ENCODE results near the gene OR2W1.

Gene OR2W1

DNA sequence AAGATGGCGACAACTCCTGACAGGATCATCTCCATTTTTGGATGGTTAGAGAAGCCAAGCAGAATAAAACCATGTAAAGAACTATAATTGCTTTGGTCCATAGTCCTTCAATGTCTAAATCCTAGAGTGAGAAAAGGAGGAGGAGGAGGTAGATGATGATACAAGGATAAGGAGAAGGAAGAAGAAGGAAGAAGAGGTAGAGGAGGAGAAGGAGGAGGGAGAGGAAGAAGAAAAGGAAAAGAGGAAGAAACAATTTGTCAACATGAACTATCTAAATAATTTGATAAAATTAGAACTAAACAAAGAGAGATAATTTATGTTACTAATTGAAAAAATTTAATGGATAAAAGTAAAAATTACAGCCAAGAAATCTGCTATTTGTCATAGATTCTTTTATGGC is at the start of gene OR2W1:
OR2W1 (minus strand) TSS at position 101 of the 400 bp plus-strand sequence; CDS start at position 101, 0 bp downstream.
- DNase-seq (ENCODE audit: low read depth) = no peak

DNA sequence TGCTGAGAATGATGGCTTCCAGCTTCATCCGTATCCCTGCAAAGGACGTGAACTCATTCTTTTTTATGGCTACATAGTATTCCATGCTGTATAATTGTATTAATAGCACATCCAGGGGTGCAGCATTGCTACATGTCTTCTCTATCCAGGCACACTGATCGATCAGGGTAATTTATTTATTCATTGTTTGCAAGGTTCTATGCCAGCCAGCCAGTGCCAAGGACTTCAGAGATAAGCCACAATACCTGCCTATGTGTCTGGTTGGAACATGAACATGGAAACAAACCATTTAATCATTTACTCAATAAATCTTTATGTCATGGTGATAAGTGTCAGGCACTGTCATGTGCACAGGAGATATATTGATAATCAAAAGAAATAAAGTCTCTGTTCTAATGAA is 48.0 kb upstream of the OR2W1 start:
- DNase-seq (ENCODE audit: low read depth) = no peak

DNA sequence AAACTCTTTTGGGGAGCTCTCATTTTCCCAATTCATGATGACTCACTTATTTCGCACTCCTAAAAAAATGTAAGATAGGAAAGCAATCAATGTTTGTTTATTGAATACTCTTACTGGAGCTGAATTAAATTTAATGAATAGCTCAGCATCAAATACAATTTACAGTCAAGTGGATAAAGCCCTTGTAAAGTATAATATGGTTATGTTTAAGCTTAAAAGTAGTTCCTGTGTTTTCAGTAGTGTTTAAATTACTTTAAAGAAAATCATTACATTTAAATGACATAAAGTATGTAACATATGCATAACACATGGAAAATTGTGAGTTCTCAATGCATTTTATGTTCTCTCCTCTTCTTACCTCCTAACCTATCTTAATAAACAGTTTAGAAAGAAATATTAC is 42.2 kb upstream of the OR2W1 start, which contains the start of gene OR2B3:
OR2B3 (minus strand) TSS at position 101 of the 400 bp plus-strand sequence; CDS start at position 36, 65 bp downstream.
- no peak for DNase-seq (ENCODE audit: low read depth)

- DNase-seq (ENCODE audit: low read depth) = no peak
Observed at GRCh38 chr6:29082457-29082856, 37.5 kb upstream of the OR2W1 start.

GRCh38 chr6:29081312-29081711 is 36.3 kb upstream of the OR2W1 start:
- DNase-seq (ENCODE audit: low read depth) = no peak

GRCh38 chr6:29079203-29079602 is 34.2 kb upstream of the OR2W1 start:
- no peak for DNase-seq (ENCODE audit: low read depth)

DNA sequence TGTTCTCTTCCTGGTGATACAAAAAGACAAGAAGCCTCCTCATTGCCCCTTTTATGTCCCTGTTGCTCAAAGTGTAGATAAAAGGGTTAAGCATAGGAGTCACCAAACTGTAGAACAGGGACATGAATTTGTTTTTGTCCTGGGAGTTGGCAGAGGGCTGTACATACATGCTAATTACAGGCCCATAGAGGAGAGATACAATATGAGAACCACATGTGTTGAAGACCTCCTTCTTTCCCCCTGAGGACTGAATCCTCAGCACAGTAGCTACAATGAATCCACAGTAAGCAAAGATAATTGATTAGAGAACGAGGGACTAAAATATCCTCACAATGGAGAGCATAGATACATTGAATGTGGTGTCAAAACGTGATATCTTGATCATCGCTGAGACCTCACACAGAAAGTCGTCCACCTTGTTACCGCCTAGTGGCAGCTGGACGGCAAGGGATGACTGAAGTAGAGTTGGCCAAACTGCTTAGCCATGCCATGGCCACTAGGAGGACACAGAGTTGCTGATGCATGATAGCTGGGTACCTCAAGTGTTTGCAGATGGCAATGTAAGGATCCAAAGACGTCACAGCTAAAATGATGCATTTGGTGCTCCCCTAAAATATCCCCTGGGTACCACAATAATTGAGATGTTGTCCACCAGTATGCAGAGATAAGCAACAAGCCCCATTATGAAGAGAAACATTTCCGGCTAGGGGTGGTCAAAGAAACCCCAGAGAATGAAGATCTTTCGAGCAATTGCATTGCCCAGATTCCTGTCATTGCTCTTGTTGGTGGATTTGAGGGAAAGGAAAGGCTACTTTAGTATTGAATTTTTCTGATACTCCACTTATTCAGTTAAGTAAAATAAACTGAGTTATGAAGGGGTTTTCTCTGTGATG is 27.1 kb upstream of the OR2W1 start:
- DNase-seq (ENCODE audit: low read depth) = no peak

DNA sequence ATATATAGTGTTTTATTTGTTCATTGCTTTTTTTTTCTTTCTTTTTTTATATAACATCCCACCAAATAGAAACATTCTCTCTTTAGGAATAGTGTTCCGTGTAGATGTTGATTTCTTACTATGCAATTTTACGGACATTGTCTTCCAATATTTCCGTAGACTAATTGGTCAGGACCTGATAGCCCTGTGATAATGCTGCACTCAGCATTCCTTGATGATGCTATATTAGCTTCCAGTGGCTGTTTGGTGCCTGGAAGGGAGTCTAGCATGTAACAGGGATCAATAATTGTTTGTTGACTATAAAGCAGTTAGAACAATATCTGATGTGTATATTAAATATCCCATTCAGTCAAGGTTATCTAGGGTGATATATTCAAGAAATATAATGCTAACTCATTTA is 6.7 kb upstream of the OR2W1 start:
- no peak for DNase-seq (ENCODE audit: low read depth)

- no peak for DNase-seq (ENCODE audit: low read depth)
Observed at GRCh38 chr6:29035951-29036350, 9.0 kb downstream of the OR2W1 start.

DNA sequence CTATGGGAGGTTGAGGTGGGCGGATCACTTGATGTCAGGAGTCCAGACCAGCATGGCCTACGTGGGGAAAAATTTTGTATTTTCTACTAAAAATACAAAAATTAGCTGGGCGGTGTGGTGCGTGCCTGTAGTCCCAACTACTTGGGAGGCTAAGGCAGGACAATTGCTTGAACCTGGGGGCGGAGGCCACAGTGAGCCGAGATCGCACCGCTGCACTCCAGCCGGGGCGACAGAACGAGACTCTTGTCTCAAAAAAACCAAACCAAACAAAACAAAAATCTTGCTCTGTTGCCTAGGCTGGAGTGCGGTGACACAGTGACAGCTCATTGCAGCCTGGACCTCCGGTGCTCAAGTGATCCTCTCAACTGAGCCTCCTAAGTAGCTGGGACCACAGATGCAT is 16.2 kb downstream of the OR2W1 start:
- DNase-seq (ENCODE audit: low read depth) = no peak

- no peak for DNase-seq (ENCODE audit: low read depth)
Observed at GRCh38 chr6:29025927-29026585, 18.9 kb downstream of the OR2W1 start.

GRCh38 chr6:29021434-29021833 is 23.5 kb downstream of the OR2W1 start:
- DNase-seq (ENCODE audit: low read depth) = no peak

DNA sequence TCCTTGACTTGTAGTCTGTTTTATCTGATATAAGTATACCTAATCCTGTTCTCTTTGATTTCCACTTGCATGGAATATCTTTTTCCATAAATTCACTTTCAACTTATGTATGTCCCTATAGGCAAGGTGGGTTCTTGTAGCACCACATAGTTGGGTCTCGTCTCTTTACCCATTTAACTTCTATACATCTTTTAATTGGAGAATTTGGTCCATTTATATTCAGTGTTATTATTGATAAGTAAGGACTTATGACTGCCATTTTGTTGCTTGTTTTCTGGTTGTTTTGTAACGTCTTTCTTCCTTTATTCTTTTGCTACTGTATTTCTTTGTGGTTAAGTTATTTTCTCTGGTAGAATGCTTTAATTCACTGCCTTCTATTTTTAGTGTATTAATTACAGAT is 25.3 kb downstream of the OR2W1 start:
- no peak for DNase-seq (ENCODE audit: low read depth)

DNA sequence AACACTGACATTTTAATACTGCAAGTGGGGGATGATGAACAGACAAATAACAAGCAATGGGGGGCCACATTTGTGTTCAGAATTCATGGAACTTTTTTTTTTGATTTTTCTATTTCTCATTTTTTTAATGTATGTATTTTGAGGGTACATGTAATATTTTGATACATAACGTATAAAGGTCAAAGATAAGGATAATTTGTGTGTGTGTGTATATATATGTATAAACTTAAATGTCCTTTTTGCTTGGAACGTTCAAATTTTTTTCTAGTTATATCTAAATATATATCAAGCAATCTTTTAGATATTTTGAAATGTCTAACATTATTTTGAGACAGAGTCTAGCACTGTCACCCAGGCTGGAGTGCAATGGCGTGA is 27.6 kb downstream of the OR2W1 start:
- no peak for DNase-seq (ENCODE audit: low read depth)

DNA sequence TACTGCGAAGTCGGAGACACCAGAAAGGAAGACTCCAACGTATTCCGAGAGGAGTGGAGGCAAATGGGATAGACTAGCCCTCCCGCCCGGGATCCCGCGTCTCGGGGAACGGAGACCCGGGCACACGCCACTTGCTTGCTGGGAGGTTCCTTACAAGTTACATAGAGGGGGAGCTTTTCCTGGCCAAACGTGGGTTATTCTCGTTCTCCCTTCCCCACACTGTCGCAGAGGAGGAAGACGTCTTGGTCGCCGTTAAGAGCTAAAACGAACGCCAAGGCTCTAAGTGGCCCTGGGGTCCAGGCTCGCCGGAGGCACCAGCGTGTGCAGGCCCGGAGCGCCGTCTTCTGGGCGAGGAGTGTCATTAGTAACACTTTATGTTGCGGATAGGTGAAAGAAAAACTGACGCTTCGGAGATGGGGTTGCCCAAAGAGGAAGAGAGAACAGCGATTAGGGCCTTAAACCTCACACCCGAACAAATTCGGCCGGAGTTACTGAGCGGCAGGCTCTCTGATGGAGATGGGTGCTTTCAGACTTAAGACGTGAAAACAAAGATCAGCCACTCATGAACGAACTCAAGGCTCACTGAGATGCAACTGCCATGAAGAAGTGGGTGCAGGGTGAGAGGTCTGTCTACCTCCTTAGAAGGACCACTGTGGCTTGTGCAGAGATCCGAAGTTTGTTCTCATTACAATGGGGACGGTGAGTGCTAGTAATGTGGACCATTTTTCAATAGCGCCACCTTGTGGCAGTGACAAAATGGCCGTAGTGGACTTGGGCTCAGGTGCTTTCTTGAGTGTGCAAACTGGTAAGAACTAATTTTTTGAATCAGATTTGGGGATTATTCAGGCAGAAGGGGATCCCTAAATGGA is 28.2 kb downstream of the OR2W1 start:
- DNase-seq (ENCODE audit: low read depth) = peak; percentile 74

DNA sequence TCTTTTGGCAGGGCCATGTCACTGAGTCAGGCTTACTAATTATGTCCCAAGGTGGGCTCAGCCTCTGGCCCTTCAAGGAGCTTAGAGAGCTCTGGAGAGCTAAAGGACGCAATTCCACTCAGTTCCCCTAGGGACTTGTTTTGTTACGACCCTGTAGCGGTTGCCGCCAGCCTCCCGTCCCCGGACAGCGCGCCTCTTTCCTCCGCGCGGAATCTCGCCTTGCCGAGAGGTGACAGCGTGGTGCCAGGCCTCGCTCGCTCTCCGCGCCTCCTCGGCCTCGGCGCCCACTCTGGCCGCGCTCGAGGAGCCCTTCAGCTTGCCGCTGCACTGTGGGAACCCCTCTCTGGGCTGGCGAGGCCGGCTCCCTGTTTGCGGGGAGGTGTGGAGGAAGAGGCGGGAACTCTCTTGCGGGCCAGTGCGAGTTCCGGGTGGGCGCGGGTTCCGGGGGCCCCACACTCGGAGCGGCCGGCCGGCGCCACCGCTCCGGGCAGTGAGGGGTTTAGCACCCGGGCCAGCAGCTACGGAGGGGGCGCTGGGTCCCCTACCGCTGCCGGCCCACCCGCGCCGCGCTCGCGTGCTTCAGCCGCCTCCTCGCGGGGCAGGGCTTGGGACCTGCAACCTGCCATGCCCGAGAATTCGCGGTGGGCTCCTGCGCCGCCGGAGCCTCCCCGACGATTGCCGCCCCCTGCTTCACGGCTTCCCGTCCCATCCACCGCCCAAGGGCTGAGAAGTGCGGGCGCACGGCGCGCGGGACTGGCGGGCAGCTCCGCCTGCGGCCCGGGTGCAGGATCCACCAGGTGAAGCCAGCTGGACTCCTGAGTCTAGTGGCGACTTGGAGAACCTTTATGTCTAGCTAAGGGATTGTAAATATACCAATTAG is 30.0 kb downstream of the OR2W1 start:
- DNase-seq (ENCODE audit: low read depth) = no peak

DNA sequence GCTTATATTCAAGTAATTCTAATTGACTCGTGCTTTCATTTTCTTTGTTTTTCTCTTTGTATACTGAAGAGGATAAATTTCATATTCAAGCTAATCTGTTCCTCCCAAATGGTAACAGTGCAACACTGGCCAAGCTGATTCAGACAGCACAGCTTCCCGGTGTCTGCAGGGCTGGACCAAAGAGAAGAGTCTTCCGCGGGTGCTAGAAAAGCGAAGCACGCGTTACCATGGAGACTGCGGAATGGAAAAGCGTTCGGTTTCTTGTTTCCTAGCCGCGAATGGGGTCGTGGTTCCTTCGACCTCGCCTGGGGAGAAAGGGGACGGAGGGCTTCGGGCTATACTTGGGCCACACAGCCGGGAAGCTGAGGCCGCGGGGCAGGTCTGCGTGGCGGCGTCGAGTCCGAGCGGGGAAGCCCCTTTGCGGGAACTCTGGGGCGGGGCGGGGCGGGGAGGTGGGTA is 33.7 kb downstream of the OR2W1 start:
- peak; percentile 28 for DNase-seq (ENCODE audit: low read depth)

DNA sequence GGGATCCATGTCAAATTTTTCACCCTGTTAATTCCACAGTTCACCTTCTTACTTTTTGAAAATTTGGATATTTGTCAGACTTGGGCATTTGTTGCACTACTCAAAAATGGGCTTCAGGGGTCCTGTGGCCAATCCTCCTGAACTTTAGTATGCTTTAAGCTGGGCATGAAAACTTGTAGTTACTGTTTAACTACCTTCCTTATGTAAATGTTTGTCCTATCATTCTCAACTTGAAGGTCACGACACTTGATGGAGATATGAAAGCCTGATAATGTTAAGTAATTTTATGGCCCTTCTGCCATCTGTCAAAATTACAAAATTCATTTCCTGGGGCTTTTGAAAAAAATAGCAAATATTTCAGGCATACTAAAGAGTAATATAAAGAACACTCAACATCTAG is 35.6 kb downstream of the OR2W1 start:
- DNase-seq (ENCODE audit: low read depth) = no peak

GRCh38 chr6:29008089-29008488 is 36.9 kb downstream of the OR2W1 start:
- no peak for DNase-seq (ENCODE audit: low read depth)

DNA sequence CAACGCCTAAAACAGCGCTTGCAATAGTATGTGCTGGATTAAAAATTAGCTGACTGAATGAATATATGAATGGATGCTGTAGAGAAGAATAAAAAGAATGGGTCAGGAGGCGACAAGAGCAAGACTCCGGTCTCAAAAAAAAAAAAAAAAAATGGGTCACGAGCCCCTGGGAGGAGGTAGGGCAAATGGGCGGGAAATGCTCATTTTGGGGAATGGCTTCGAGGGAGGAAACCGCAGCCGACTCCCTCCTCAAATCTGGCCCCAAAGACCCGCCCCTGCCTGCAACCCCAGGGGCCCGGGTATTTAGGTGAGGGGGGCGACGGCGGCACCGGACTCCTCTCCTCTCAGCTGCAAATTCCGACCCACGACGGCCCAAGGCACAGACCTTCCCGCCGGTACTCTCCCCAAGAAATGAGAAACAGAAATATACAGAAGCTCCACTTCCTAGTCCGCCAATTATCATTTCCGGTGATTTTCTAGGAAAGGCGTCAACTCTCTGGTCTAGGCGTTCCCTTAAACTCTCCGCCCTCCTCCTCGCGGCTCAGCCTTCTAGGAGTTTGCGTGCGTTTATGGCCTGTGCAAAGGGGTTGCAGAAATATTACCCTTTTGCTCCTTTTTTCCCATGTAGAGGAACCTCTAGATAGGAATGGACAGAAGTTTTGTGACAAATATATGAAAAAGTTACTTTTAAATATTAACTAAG is 39.6 kb downstream of the OR2W1 start, which contains the start of gene ZNF311:
ZNF311 (minus strand) TSS at position 133 of the 703 bp plus-strand sequence. CDS start 1,361 bp downstream, outside the sequence.
- peak; percentile 36 for DNase-seq (ENCODE audit: low read depth)
